ENCODE results near the gene CMIP.

Gene CMIP

DNA sequence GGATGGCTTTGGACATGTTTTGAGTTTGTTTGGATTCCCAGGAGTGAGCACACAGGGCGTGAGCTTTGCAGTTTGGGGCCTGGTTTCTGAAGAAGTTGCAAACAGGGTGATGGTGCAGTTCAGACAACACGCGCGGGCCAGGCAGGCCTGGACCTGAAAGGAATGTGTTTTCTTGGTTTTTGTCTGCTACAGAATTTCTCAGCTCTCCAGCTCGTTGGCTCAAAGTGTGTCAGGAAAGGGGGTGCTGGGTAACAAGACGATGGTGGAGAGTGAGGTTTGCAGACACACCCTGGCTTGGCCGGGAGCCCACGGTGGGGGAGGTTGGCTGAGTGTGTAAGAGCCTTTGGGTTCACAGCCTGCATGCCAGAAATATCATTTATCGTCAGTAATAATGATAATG, 82.3 kb downstream of the CMIP start:
- H3K36me3 ChIP-seq (ENCODE audit: insufficient read depth, low read length): peaks cover 9% of the 10 kb centered on the region; the same call in 1 of the 2 replicates
- no peak overlapping the region for H2AFZ ChIP-seq (ENCODE audit: low read length)
- peaks cover 55% of the 10 kb centered on the region for H3K79me2 ChIP-seq (ENCODE audit: insufficient read depth, low read length)
- no peak overlapping the region for H3K4me2 ChIP-seq (ENCODE audit: low read depth, low read length, poor library complexity, severe bottlenecking)
- no peaks in the 10 kb centered on the region for H4K20me1 ChIP-seq (ENCODE audit: insufficient read depth, low read length, poor library complexity, severe bottlenecking)
- no peaks in the 10 kb centered on the region for H3K27me3 ChIP-seq (ENCODE audit: insufficient read depth, low read length, poor library complexity, severe bottlenecking)
- no peak overlapping the region for H3K4me3 ChIP-seq (ENCODE audit: low read length, poor library complexity, severe bottlenecking)
- H3K4me1 ChIP-seq (ENCODE audit: insufficient read depth, low read length, poor library complexity, severe bottlenecking): no peaks in the 10 kb centered on the region
- H3F3A ChIP-seq (ENCODE audit: low read depth): no peaks in the 10 kb centered on the region
- no peak overlapping the region for H3K9ac ChIP-seq (ENCODE audit: low read depth, low read length, poor library complexity, severe bottlenecking)
- H3K9me3 ChIP-seq (ENCODE audit: insufficient read depth, low read depth, low read length): no peaks in the 10 kb centered on the region; the same call in 1 of the 2 replicates
- TF ChIP-seq EZH2phosphoT487 (IDR thresholded peaks at IDR 0.05; ENCODE audit: borderline replicate concordance): no peak
- TF ChIP-seq, protein P1, sequence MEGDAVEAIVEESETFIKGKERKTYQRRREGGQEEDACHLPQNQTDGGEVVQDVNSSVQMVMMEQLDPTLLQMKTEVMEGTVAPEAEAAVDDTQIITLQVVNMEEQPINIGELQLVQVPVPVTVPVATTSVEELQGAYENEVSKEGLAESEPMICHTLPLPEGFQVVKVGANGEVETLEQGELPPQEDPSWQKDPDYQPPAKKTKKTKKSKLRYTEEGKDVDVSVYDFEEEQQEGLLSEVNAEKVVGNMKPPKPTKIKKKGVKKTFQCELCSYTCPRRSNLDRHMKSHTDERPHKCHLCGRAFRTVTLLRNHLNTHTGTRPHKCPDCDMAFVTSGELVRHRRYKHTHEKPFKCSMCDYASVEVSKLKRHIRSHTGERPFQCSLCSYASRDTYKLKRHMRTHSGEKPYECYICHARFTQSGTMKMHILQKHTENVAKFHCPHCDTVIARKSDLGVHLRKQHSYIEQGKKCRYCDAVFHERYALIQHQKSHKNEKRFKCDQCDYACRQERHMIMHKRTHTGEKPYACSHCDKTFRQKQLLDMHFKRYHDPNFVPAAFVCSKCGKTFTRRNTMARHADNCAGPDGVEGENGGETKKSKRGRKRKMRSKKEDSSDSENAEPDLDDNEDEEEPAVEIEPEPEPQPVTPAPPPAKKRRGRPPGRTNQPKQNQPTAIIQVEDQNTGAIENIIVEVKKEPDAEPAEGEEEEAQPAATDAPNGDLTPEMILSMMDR (conservative IDR thresholded peaks at IDR 0.05; ENCODE audit: low read length): no peak
- H3K9me2 ChIP-seq (replicated peaks; ENCODE audit: low read depth, low read length): no peaks in the 10 kb centered on the region

DNA sequence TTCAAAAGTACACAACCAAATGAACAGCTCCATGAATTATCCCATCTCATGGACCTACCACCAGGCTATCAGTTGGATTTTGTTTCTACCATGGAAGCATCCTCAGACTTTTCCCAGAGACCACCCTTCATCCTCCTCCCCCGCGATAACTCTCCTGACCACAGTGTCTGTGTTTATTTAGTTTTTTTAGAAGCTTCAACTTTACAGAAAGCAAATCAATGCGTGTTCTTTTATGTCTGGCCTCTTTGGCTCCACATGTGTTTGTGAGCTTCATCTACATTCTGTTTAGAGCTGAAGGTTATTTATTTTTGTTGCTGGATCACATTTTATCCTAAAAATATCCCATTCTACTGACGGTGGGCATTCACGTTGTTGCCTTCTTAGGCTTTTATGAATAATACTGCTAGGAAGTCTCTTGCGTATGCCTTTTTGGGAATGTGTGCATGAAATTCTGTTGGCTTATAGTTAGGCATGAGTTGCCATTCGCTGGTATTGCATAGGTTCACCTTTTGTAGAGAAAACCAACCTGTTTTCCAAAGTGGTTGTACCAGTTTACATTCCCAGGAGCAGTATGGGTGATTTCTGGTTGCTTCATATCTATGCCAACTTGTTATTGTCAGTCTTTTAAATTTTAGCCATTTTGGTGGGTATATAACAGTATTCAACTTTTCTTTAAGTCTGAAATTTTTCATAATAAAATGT, 83.0 kb downstream of the CMIP start:
- no peaks in the 10 kb centered on the region for H4K20me1 ChIP-seq (ENCODE audit: insufficient read depth, low read length, poor library complexity, severe bottlenecking)
- peaks cover 9% of the 10 kb centered on the region; the same call in 1 of the 2 replicates for H3K36me3 ChIP-seq (ENCODE audit: insufficient read depth, low read length)
- peaks cover 52% of the 10 kb centered on the region for H3K79me2 ChIP-seq (ENCODE audit: insufficient read depth, low read length)
- no peaks in the 10 kb centered on the region for H3K9me2 ChIP-seq (replicated peaks; ENCODE audit: low read depth, low read length)
- no peak overlapping the region for H2AFZ ChIP-seq (ENCODE audit: low read length)
- TF ChIP-seq, protein P1 (conservative IDR thresholded peaks at IDR 0.05; ENCODE audit: low read length): no peak
- no peak for TF ChIP-seq EZH2phosphoT487 (IDR thresholded peaks at IDR 0.05; ENCODE audit: borderline replicate concordance)
- no peaks in the 10 kb centered on the region for H3F3A ChIP-seq (ENCODE audit: low read depth)
- H3K4me2 ChIP-seq (ENCODE audit: low read depth, low read length, poor library complexity, severe bottlenecking): no peak overlapping the region
- no peaks in the 10 kb centered on the region for H3K27me3 ChIP-seq (ENCODE audit: insufficient read depth, low read length, poor library complexity, severe bottlenecking)
- H3K9ac ChIP-seq (ENCODE audit: low read depth, low read length, poor library complexity, severe bottlenecking): no peak overlapping the region
- no peaks in the 10 kb centered on the region for H3K4me1 ChIP-seq (ENCODE audit: insufficient read depth, low read length, poor library complexity, severe bottlenecking)
- H3K9me3 ChIP-seq (ENCODE audit: insufficient read depth, low read depth, low read length): no peaks in the 10 kb centered on the region; the same call in 1 of the 2 replicates
- no peak overlapping the region for H3K4me3 ChIP-seq (ENCODE audit: low read length, poor library complexity, severe bottlenecking)

DNA sequence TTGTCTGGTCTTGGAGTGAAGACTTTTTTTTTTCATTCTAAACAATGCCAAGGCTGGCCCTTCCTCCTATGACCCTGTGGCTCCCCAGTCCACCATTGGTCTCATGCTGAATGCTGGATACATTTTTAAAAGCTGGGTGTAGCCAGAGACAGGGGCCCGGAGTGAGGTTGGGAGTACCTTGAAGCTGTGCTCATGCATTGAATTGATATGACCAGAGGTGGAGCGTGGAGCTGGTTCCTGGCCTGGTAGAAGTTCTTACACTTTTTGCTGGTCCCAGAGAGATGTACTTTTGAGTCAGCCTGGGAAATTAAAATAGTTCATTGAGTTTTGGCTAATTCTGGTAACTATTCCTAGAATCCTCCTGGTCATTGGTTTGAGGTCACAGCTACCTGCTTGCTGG, 83.6 kb downstream of the CMIP start:
- Histone ChIP-seq H4K20me1 (ENCODE audit: insufficient read depth, low read length, poor library complexity, severe bottlenecking) (no peaks in the 10 kb centered on the region), H3K4me1 (ENCODE audit: insufficient read depth, low read length, poor library complexity, severe bottlenecking) (no peaks in the 10 kb centered on the region)
- TF ChIP-seq, protein P1 (conservative IDR thresholded peaks at IDR 0.05; ENCODE audit: low read length): no peak
- no peak for TF ChIP-seq EZH2phosphoT487 (IDR thresholded peaks at IDR 0.05; ENCODE audit: borderline replicate concordance)

More for the DNA sequence above, 83.6 kb downstream of the CMIP start:
- Histone ChIP-seq H3K27me3 (ENCODE audit: insufficient read depth, low read length, poor library complexity, severe bottlenecking) (no peaks in the 10 kb centered on the region), H3K9me3 (ENCODE audit: insufficient read depth, low read depth, low read length) (no peaks in the 10 kb centered on the region; the same call in 1 of the 2 replicates), H3F3A (ENCODE audit: low read depth) (no peaks in the 10 kb centered on the region), H3K9ac (ENCODE audit: low read depth, low read length, poor library complexity, severe bottlenecking) (no peak overlapping the region), H3K79me2 (ENCODE audit: insufficient read depth, low read length) (peaks cover 48% of the 10 kb centered on the region), H3K36me3 (ENCODE audit: insufficient read depth, low read length) (peaks cover 7% of the 10 kb centered on the region; the same call in 1 of the 2 replicates), H3K9me2 (replicated peaks; ENCODE audit: low read depth, low read length) (no peaks in the 10 kb centered on the region), H2AFZ (ENCODE audit: low read length) (no peak overlapping the region), H3K4me2 (ENCODE audit: low read depth, low read length, poor library complexity, severe bottlenecking) (no peak overlapping the region), H3K4me3 (ENCODE audit: low read length, poor library complexity, severe bottlenecking) (no peak overlapping the region)

Measured in Loucy (cell line).